ENCODE measurements around the gene YIPF3.

DNA sequence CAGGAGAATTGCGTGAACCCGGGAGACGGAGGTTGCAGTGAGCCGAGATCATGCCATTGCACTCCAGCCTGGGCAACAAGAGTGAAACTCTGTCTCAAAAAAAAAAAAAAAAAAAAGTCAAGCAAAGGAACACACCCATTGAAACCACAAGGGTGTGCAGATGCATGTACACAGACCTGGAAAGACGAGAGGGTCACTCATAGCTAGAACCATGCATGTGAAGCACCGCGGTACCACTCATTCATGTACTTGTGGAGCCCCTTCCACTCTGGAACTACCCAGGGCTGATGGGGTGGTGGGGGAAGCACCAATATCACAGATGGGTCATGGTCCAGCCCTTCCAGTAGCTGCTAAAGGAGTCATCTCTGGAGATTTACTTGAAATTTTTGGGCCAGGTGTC is 46.8 kb downstream of the YIPF3 start:
- TF ChIP-seq CTCF (IDR thresholded peaks at IDR 0.05) (no peak), EP300 (IDR thresholded peaks at IDR 0.05) (no peak)
